GM23338 (cell line): ENCODE measurements around the gene LTBR. TPM values are rescaled to one million over a fixed set of nuclear protein-coding genes. Genes with fewer than 3 reads are reported as not detected.

Experiments
- ATAC-seq: fragments of 200-7000 bp; cut with Tn5 transposase; 3 replicates; pipeline ENCODE4 v1.9.1; 2020
- DNase-seq: peaks from one replicate; pipeline ENCODE4 v3.0.0-alpha.2; 2015; ENCODE audit warnings: low spot score
- H2AFZ ChIP-seq: fragments of 200-600 bp; sonication (generic); 2 replicates; pipeline ENCODE4 v1.8.0; 2016; ENCODE audit warnings: antibody characterized with exemption, mild to moderate bottlenecking, moderate library complexity
- H3F3A ChIP-seq: fragments of 200-600 bp; sonication (generic); replicated peaks from 2 replicates; pipeline ENCODE4 v1.8.0; 2017; ENCODE audit warnings: antibody characterized with exemption, mixed run types, low read depth
- H3K27ac ChIP-seq: fragments of 200-600 bp; sonication (generic); 2 replicates; pipeline ENCODE4 v1.6.1; 2016; ENCODE audit warnings: low read depth
- H3K27me3 ChIP-seq: fragments of 200-600 bp; sonication (generic); 2 replicates; pipeline ENCODE4 v1.8.0; 2016; ENCODE audit warnings: mild to moderate bottlenecking, mixed run types, moderate library complexity; ENCODE audit not compliant: insufficient read depth
- H3K36me3 ChIP-seq: fragments of 200-600 bp; sonication (generic); 2 replicates; pipeline ENCODE4 v1.8.0; 2016; ENCODE audit warnings: mild to moderate bottlenecking; ENCODE audit not compliant: insufficient read depth
- H3K4me1 ChIP-seq: fragments of 200-600 bp; sonication (generic); 2 replicates; pipeline ENCODE4 v1.8.0; 2016; ENCODE audit warnings: mild to moderate bottlenecking, moderate library complexity; ENCODE audit not compliant: insufficient read depth
- H3K4me2 ChIP-seq: fragments of 200-600 bp; sonication (generic); 2 replicates; pipeline ENCODE4 v1.7.1; 2017; ENCODE audit warnings: mixed run types
- H3K4me3 ChIP-seq: fragments of 200-600 bp; sonication (generic); 2 replicates; pipeline ENCODE4 v1.6.1; 2016; ENCODE audit warnings: mixed run types
- H3K79me2 ChIP-seq: fragments of 200-600 bp; sonication (generic); replicated peaks from 2 replicates; pipeline ENCODE4 v1.8.0; 2017; ENCODE audit warnings: mild to moderate bottlenecking; ENCODE audit not compliant: insufficient read depth
- H3K9me2 ChIP-seq: fragments of 200-600 bp; sonication (generic); 2 replicates; pipeline ENCODE4 v1.8.0; 2017; ENCODE audit not compliant: insufficient read depth
- H4K20me1 ChIP-seq: fragments of 200-600 bp; sonication (generic); replicated peaks from 2 replicates; pipeline ENCODE4 v1.8.0; 2017; ENCODE audit warnings: mild to moderate bottlenecking; ENCODE audit not compliant: insufficient read depth
- H3K27ac Mint-ChIP-seq: 2 replicates; pipeline ENCODE4 v1.8.0; 2020; ENCODE audit warnings: inconsistent platforms, mild to moderate bottlenecking, moderate library complexity, mixed read lengths
- H3K27me3 Mint-ChIP-seq: 3 replicates; pipeline ENCODE4 v1.8.0; 2022; ENCODE audit warnings: low read depth, mild to moderate bottlenecking, moderate library complexity, mixed read lengths, inconsistent platforms; ENCODE audit not compliant: insufficient read depth, poor library complexity
- H3K36me3 Mint-ChIP-seq: 3 replicates; pipeline ENCODE4 v1.8.0; 2021; ENCODE audit warnings: low read depth, mild to moderate bottlenecking, inconsistent platforms, moderate library complexity, mixed read lengths
- H3K4me1 Mint-ChIP-seq: 3 replicates; pipeline ENCODE4 v1.8.0; 2020; ENCODE audit warnings: mild to moderate bottlenecking, inconsistent platforms, mixed read lengths
- H3K4me3 Mint-ChIP-seq: 3 replicates; pipeline ENCODE4 v1.8.0; 2021; ENCODE audit warnings: moderate library complexity, mild to moderate bottlenecking, inconsistent platforms, mixed read lengths
- H3K9me3 Mint-ChIP-seq: 3 replicates; pipeline ENCODE4 v1.8.0; 2020; ENCODE audit warnings: moderate library complexity, mild to moderate bottlenecking, inconsistent platforms, mixed read lengths
- CREB1 ChIP-seq: fragments of 250-450 bp; sonication (Bioruptor Pico); IDR thresholded peaks from 2 replicates; pipeline ENCODE4 v1.5.0; 2020; ENCODE audit warnings: low read depth, mild to moderate bottlenecking, moderate library complexity
- CTCF ChIP-seq, 2 experiments: fragments of 200-600 bp in 1 of 2; sonication (generic) in 1 of 2; conservative IDR thresholded peaks; 2 replicates each; pipeline versions ENCODE4 v1.5.1 to v1.6.1; 2016 to 2017; ENCODE audit warnings: antibody characterized with exemption in 2 of 2, low read depth in 2 of 2, mild to moderate bottlenecking in 2 of 2, moderate library complexity in 1 of 2
- ETS1 ChIP-seq: IDR thresholded peaks from 2 replicates; pipeline ENCODE4 v1.6.1; 2016; ENCODE audit warnings: antibody characterized with exemption
- EZH2phosphoT487 ChIP-seq: fragments of 200-600 bp; sonication (generic); IDR thresholded peaks from one replicate; pipeline ENCODE4 v1.8.1; 2018; ENCODE audit warnings: antibody characterized with exemption; ENCODE audit not compliant: unreplicated experiment
- NANOG ChIP-seq: IDR thresholded peaks from 2 replicates; pipeline ENCODE4 v1.6.1; 2016; ENCODE audit warnings: antibody characterized with exemption, borderline replicate concordance
- POLR2AphosphoS5 ChIP-seq: IDR thresholded peaks from 2 replicates; pipeline ENCODE4 v1.6.1; 2016; ENCODE audit warnings: antibody characterized with exemption, low read depth
- REST ChIP-seq: IDR thresholded peaks from one replicate; pipeline ENCODE4 v1.6.1; 2018; ENCODE audit warnings: antibody characterized with exemption; ENCODE audit not compliant: unreplicated experiment
- ZNF331 ChIP-seq: fragments of 250-450 bp; sonication (Bioruptor Pico); IDR thresholded peaks from 2 replicates; pipeline ENCODE4 v1.5.0; 2020; ENCODE audit warnings: low read depth, mild to moderate bottlenecking, moderate library complexity
- ZNF462 ChIP-seq: fragments of 250-450 bp; sonication (Bioruptor Pico); IDR thresholded peaks from 2 replicates; pipeline ENCODE4 v1.5.0; 2020; ENCODE audit warnings: mild to moderate bottlenecking, moderate library complexity
- polyA plus RNA-seq: library from polyadenylated mRNA; unstranded; fragments of >200 nt; fragmentation: Nextera tagmentation; extraction: Ambion mirVana; gene quantifications from 2 replicates; pipeline ENCODE4 v1.2.1, GENCODE V29; 2016
- total RNA-seq: library from RNA; depleted of rRNA; stranded (reverse); fragments of >200 nt; shearing (Covaris generic); gene quantifications from 2 replicates; pipeline ENCODE4 v1.2.3, GENCODE V29; 2014

The LTBR gene
- total and polyA plus RNA-seq, 2 experiments from 2014 or later = 6.1 to 6.8 TPM

GRCh38 chr12:6375269-6376078 lies 8.5 kb upstream of the LTBR start, which contains the start of gene SCNN1A:
Gene SCNN1A (minus strand): TSS chr12:6375563. CDS start chr12:6374783, 780 bp downstream.
- Mint-ChIP-seq H3K36me3 (peaks cover 18% of the 10 kb centered on the region; the same call in 2 of the 3 replicates), H3K4me1 (peaks cover 73% of the 10 kb centered on the region), H3K9me3 (no peaks in the 10 kb centered on the region), H3K4me3 (peak within 1 kb of the TSS; percentile 97), H3K27me3 (peaks cover 26% of the 10 kb centered on the region), H3K27ac (peak within 1 kb of the TSS; percentile 98)
- H3K4me2 ChIP-seq = peak within 1 kb of the TSS; percentile 92
- DNase-seq (peak; percentile 97), ATAC-seq (peak; percentile 47)
- H3K27ac ChIP-seq = peak within 1 kb of the TSS; percentile 98
- no peaks in the 10 kb centered on the region for H3K27me3 ChIP-seq
- H3K36me3 ChIP-seq = no peaks in the 10 kb centered on the region
- H2AFZ ChIP-seq = no peak within 1 kb of the TSS
- H3K4me3 ChIP-seq = peak within 1 kb of the TSS; percentile 67
- TF ChIP-seq NANOG (peak; percentile 57; the same call in 1 of the 2 replicates), ZNF462 (CRISPR knock-in tag) (no peak), CTCF (conservative IDR thresholded peaks at IDR 0.05; ENCODE audit: low read depth in 2 of 2) (0 out of 4 replicates have a peak, but pooled peaks of 1 of the 2 experiments have one; percentile 0), REST (no peak), POLR2AphosphoS5 (peak; percentile 77), CREB1 (CRISPR knock-in tag) (peak; percentile 46; the same call in 1 of the 2 replicates), ETS1 (peak; percentile 38; the same call in 1 of the 2 replicates), EZH2phosphoT487 (no peak), ZNF331 (no peak)
- no peaks in the 10 kb centered on the region for H3K9me2 ChIP-seq
- peaks cover 21% of the 10 kb centered on the region for H3F3A ChIP-seq
- H3K79me2 ChIP-seq = peaks cover 42% of the 10 kb centered on the region
- H3K4me1 ChIP-seq = peaks cover 59% of the 10 kb centered on the region
- H4K20me1 ChIP-seq = no peaks in the 10 kb centered on the region
